Esophagus muscularis mucosa (tissue), 4 donors: Measurements from ENCODE around the gene CPEB4. TPM values are rescaled to one million over a fixed set of nuclear protein-coding genes. Genes with fewer than 3 reads are reported as not detected.

Experiments
- DNase-seq: peaks from one replicate; pipeline ENCODE4 v3.0.0-alpha.2; 2017; ENCODE audit errors: extremely low spot score
- H3K27ac ChIP-seq, 4 donors: fragments of 200-600 bp; sonication (generic); replicated peaks in 1 of 4; 1 replicate in 3 of 4; 2 replicates in 1 of 4; pipeline ENCODE4 v1.5.1; 2016 to 2019; ENCODE audit warnings: mild to moderate bottlenecking in 1 of 4
- H3K27me3 ChIP-seq, 4 donors: fragments of 200-600 bp; sonication (generic); one replicate each; pipeline versions ENCODE4 v1.5.1 to v1.6.0; 2016 to 2019
- H3K36me3 ChIP-seq, 4 donors: fragments of 200-600 bp; sonication (generic); one replicate each; pipeline ENCODE4 v1.5.1; 2016 to 2019
- H3K4me1 ChIP-seq, 4 donors: fragments of 200-600 bp; sonication (generic); one replicate each; pipeline ENCODE4 v1.5.1; 2016 to 2019
- H3K4me3 ChIP-seq, 4 donors: fragments of 200-600 bp; sonication (generic); 1 replicate in 2 of 4; 2 replicates in 2 of 4; pipeline ENCODE4 v1.5.1; 2016 to 2019; ENCODE audit warnings: mild to moderate bottlenecking in 4 of 4, moderate library complexity in 1 of 4
- H3K9me3 ChIP-seq, 4 donors: fragments of 200-600 bp; sonication (generic); 1 replicate in 3 of 4; 2 replicates in 1 of 4; pipeline ENCODE4 v1.5.1; 2016 to 2019
- CTCF ChIP-seq, 3 experiments: fragments of 200-600 bp in 2 of 3; fragments of 450-650 bp in 1 of 3; sonication (generic) in 2 of 3; IDR thresholded peaks; one replicate each; pipeline ENCODE4 v1.5.1; 2017 to 2019; ENCODE audit warnings: antibody characterized with exemption in 3 of 3, mild to moderate bottlenecking in 2 of 3, moderate library complexity in 1 of 3
- EP300 ChIP-seq: sonication (generic); formaldehyde crosslinking; IDR thresholded peaks from one replicate; pipeline ENCODE4 v1.6.1; 2017; ENCODE audit warnings: antibody characterized with exemption
- POLR2A ChIP-seq: fragments of 450-650 bp; IDR thresholded peaks from one replicate; pipeline ENCODE4 v1.6.1; 2017; ENCODE audit warnings: antibody characterized with exemption, moderate library complexity, mild to moderate bottlenecking, low read depth
- POLR2AphosphoS5 ChIP-seq, 2 donors: sonication (generic); formaldehyde crosslinking; IDR thresholded peaks; one replicate each; pipeline ENCODE4 v1.6.1; 2017; ENCODE audit warnings: antibody characterized with exemption in 2 of 2
- WGBS: methylation state at CpG from one replicate; pipeline ENCODE4 v1.1.5; 2018; 5-methylcytosine and 5-hydroxymethylcytosine counted together
- intact Hi-C: fragments of 100-400 bp; cut with DNase I; formaldehyde crosslinking; loops from one replicate; pipeline ENCODE4 v1.15.1; 2023
- total RNA-seq, 4 donors: library from RNA; depleted of rRNA; stranded (reverse); fragments of >200 nt; gene quantifications; one replicate each; pipeline versions ENCODE4 v1.1.0 to v1.2.1, GENCODE V29; 2016

The CPEB4 gene
- total RNA-seq, 4 donors from 2014 or later = 44.9 to 96.4 (median 54.4) TPM

- Histone ChIP-seq H3K36me3 (peaks cover 0 to 16% (median 0%) of the 10 kb centered on the region in 4 donors), H3K27me3 (no peaks in the 10 kb centered on the region), H3K9me3 (no peaks in the 10 kb centered on the region), H3K4me3 (peak overlapping the region; percentile 66 to 92 (median 86)), H3K4me1 (peaks cover 3 to 70% (median 62%) of the 10 kb centered on the region in 4 donors), H3K27ac (peak overlapping the region; percentile 82 to 95 (median 88))
- TF ChIP-seq POLR2A (no peak), POLR2AphosphoS5 (IDR thresholded peaks at IDR 0.05) (no peak), EP300 (no peak), CTCF (IDR thresholded peaks at IDR 0.05) (no peak)
- DNase-seq = no peak
- WGBS = 36% methylated on average over 3 of the region's 3 CpGs
- intact Hi-C loops = no loop called here
Observed at GRCh38 chr5:173891308-173892116, 3.4 kb downstream of the CPEB4 start.

GRCh38 chr5:173893192-173893561 lies 5.0 kb downstream of the CPEB4 start:
- Histone ChIP-seq H3K4me1 (peaks cover 0 to 67% (median 62%) of the 10 kb centered on the region in 4 donors), H3K9me3 (no peaks in the 10 kb centered on the region), H3K36me3 (peaks cover 0 to 16% (median 0%) of the 10 kb centered on the region in 4 donors), H3K27me3 (no peaks in the 10 kb centered on the region), H3K4me3 (peak overlapping the region; percentile 66 to 92 (median 86)), H3K27ac (peak overlapping the region in 1 of 4 donors; percentile 95)
- no peak for TF ChIP-seq POLR2A
- no peak for TF ChIP-seq POLR2AphosphoS5 (IDR thresholded peaks at IDR 0.05)
- no peak for TF ChIP-seq EP300
- no peak for TF ChIP-seq CTCF (IDR thresholded peaks at IDR 0.05)
- WGBS = 64% methylated on average over 2 of the region's 2 CpGs
- DNase-seq = no peak
- intact Hi-C loops = no loop called here

GRCh38 chr5:173895401-173896165 lies 7.4 kb downstream of the CPEB4 start:
- H3K9me3 ChIP-seq = no peaks in the 10 kb centered on the region
- H3K36me3 ChIP-seq = peaks cover 0 to 7% (median 0%) of the 10 kb centered on the region in 4 donors
- TF ChIP-seq POLR2A (no peak), CTCF (IDR thresholded peaks at IDR 0.05) (no peak), POLR2AphosphoS5 (IDR thresholded peaks at IDR 0.05) (no peak), EP300 (no peak)
- no peaks in the 10 kb centered on the region for H3K27me3 ChIP-seq
- H3K27ac ChIP-seq = peak overlapping the region in 1 of 4 donors; percentile 9
- intact Hi-C loops = no loop called here
- DNase-seq = no peak
- peaks cover 0 to 68% (median 59%) of the 10 kb centered on the region in 4 donors for H3K4me1 ChIP-seq
- H3K4me3 ChIP-seq = no peak overlapping the region
- WGBS = 82% methylated on average over 5 of the region's 5 CpGs

- no peak for TF ChIP-seq CTCF (IDR thresholded peaks at IDR 0.05)
- TF ChIP-seq EP300 = no peak
- TF ChIP-seq POLR2AphosphoS5 (IDR thresholded peaks at IDR 0.05) = no peak
- no peak for TF ChIP-seq POLR2A
- no peaks in the 10 kb centered on the region for H3K9me3 ChIP-seq
- H3K4me3 ChIP-seq = no peak overlapping the region
- H3K36me3 ChIP-seq = peaks cover 0 to 8% (median 0%) of the 10 kb centered on the region in 4 donors
- no peak for DNase-seq
- no peaks in the 10 kb centered on the region for H3K27me3 ChIP-seq
- WGBS = 97% methylated on average over 4 of the region's 4 CpGs
- no peak overlapping the region for H3K27ac ChIP-seq
- H3K4me1 ChIP-seq = peaks cover 3 to 73% (median 59%) of the 10 kb centered on the region in 4 donors
- intact Hi-C loops = no loop called here
Observed at GRCh38 chr5:173896631-173897030, 8.5 kb downstream of the CPEB4 start.
